ENCODE data around the gene DEK.

The DEK gene

GRCh38 chr6:18302561-18303439 is 38.5 kb upstream of the DEK start:
- DNase-seq, result no peak
- in situ Hi-C loops (cut with HindIII; ENCODE audit: low pct_ligation_motif_present, low sequenced_read_pairs), result loop anchor here (25.0 kb wide), 1 partner anchor 185 kb away; no protein-coding TSS in a partner anchor
- Histone ChIP-seq H3K36me3 (replicated peaks) (no peaks in the 10 kb centered on the region), H3K27ac (no peak overlapping the region), H3K4me3 (ENCODE audit: low read depth, low read length) (no peak overlapping the region), H3K27me3 (replicated peaks) (no peaks in the 10 kb centered on the region)
- TF ChIP-seq CTCF (IDR thresholded peaks at IDR 0.05; ENCODE audit: low read depth, low read length, missing control alignments), result peak; percentile 31

- H3K27me3 ChIP-seq (replicated peaks), result no peaks in the 10 kb centered on the region
- TF ChIP-seq CTCF (IDR thresholded peaks at IDR 0.05; ENCODE audit: low read depth, low read length, missing control alignments), result no peak
- no peak overlapping the region for H3K4me3 ChIP-seq (ENCODE audit: low read depth, low read length)
- no peak overlapping the region for H3K27ac ChIP-seq
- DNase-seq, result peak; percentile 28
- no peaks in the 10 kb centered on the region for H3K36me3 ChIP-seq (replicated peaks)
- in situ Hi-C loops (cut with HindIII; ENCODE audit: low pct_ligation_motif_present, low sequenced_read_pairs), result no loop called here
These were observed 29.0 kb upstream of the DEK start for GRCh38 chr6:18293076-18293904.

- Histone ChIP-seq H3K36me3 (replicated peaks) (no peaks in the 10 kb centered on the region), H3K4me3 (ENCODE audit: low read depth, low read length) (no peak overlapping the region), H3K27ac (no peak overlapping the region), H3K27me3 (replicated peaks) (no peaks in the 10 kb centered on the region)
- no peak for DNase-seq
- in situ Hi-C loops (cut with HindIII; ENCODE audit: low pct_ligation_motif_present, low sequenced_read_pairs), result no loop called here
- no peak for TF ChIP-seq CTCF (IDR thresholded peaks at IDR 0.05; ENCODE audit: low read depth, low read length, missing control alignments)
These were observed 25.0 kb upstream of the DEK start for GRCh38 chr6:18289283-18289682.

GRCh38 chr6:18284261-18284660 is 19.9 kb upstream of the DEK start:
- Histone ChIP-seq H3K27me3 (replicated peaks) (no peaks in the 10 kb centered on the region), H3K4me3 (ENCODE audit: low read depth, low read length) (no peak overlapping the region), H3K36me3 (replicated peaks) (no peaks in the 10 kb centered on the region), H3K27ac (no peak overlapping the region)
- no peak for DNase-seq
- no peak for TF ChIP-seq CTCF (IDR thresholded peaks at IDR 0.05; ENCODE audit: low read depth, low read length, missing control alignments)
- in situ Hi-C loops (cut with HindIII; ENCODE audit: low pct_ligation_motif_present, low sequenced_read_pairs), result no loop called here

- H3K27me3 ChIP-seq (replicated peaks), result peaks cover 15% of the 10 kb centered on the region
- no peaks in the 10 kb centered on the region for H3K36me3 ChIP-seq (replicated peaks)
- no peak overlapping the region for H3K4me3 ChIP-seq (ENCODE audit: low read depth, low read length)
- in situ Hi-C loops (cut with HindIII; ENCODE audit: low pct_ligation_motif_present, low sequenced_read_pairs), result no loop called here
- H3K27ac ChIP-seq, result no peak overlapping the region
- no peak for DNase-seq
- TF ChIP-seq CTCF (IDR thresholded peaks at IDR 0.05; ENCODE audit: low read depth, low read length, missing control alignments), result no peak
These were observed 17.2 kb upstream of the DEK start for GRCh38 chr6:18281564-18281963.

All from brain microvascular endothelial cell (primary cell).